Mesodermal cell (in vitro differentiated cells): ENCODE results near the gene DOCK4.

ENCODE experiments used
- H3K27ac ChIP-seq: 2 replicates; pipeline ENCODE4 v1.7.0; 2013; ENCODE audit warnings: mild to moderate bottlenecking, low read depth, low read length, moderate library complexity; ENCODE audit not compliant: severe bottlenecking
- H3K36me3 ChIP-seq: 2 replicates; pipeline ENCODE4 v1.7.1; 2013; ENCODE audit warnings: mild to moderate bottlenecking, low read length, moderate library complexity; ENCODE audit not compliant: control insufficient read depth, insufficient read depth
- H3K4me1 ChIP-seq: one replicate; pipeline ENCODE4 v1.7.1; 2013; ENCODE audit warnings: mild to moderate bottlenecking, low read length; ENCODE audit not compliant: insufficient read depth, control insufficient read depth, poor library complexity, severe bottlenecking
- H3K4me3 ChIP-seq: 2 replicates; pipeline ENCODE4 v1.7.0; 2013; ENCODE audit warnings: low read length, control low read depth, mild to moderate bottlenecking; ENCODE audit not compliant: insufficient read depth, poor library complexity, severe bottlenecking; ENCODE audit errors: extremely low read depth
- H3K9me3 ChIP-seq: 2 replicates; pipeline ENCODE4 v1.7.1; 2013; ENCODE audit warnings: mild to moderate bottlenecking, low read length, moderate library complexity; ENCODE audit not compliant: control insufficient read depth
- WGBS, 2 experiments: methylation state at CpG; one replicate each; pipeline ENCODE4 v1.1.5; 2013; ENCODE audit warnings: missing lambda C conversion rate in 2 of 2; ENCODE audit not compliant: insufficient coverage in 2 of 2; 5-methylcytosine and 5-hydroxymethylcytosine counted together

DOCK4 gene

GRCh38 chr7:112080978-112081377, 125.2 kb downstream of the DOCK4 start:
- peak overlapping the region; percentile 66 for H3K27ac ChIP-seq
- H3K36me3 ChIP-seq: no peaks in the 10 kb centered on the region
- WGBS, 2 experiments: 81 to 86% methylated on average over 7 to 8 of the region's 8 CpGs
- H3K9me3 ChIP-seq: no peaks in the 10 kb centered on the region
- H3K4me1 ChIP-seq: peaks cover 29% of the 10 kb centered on the region
- no peak overlapping the region for H3K4me3 ChIP-seq

DNA sequence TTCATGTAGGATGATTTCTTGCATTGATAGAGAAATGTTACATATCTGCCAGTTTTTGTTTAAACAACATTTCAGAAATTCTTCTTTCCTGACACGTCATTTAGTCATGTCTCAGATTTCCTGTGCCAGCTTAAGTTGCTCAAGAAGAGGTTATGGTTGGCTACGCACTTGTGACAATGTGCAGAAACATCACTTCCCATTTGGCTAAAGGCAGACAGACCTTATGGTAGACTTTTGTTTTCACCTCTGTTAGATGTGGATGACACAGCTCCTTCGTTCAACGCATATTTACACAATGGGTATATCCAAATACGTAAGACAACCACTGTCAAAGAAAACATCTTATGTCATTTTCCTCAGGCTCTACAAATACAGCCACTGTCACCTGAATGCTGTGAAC, 125.8 kb downstream of the DOCK4 start:
- Histone ChIP-seq H3K4me3 (no peak overlapping the region), H3K9me3 (no peaks in the 10 kb centered on the region), H3K36me3 (no peaks in the 10 kb centered on the region), H3K27ac (peak overlapping the region; percentile 66), H3K4me1 (peaks cover 29% of the 10 kb centered on the region)
- WGBS, 2 experiments: 91 to 100% methylated on average over 3 to 4 of the region's 5 CpGs

DNA sequence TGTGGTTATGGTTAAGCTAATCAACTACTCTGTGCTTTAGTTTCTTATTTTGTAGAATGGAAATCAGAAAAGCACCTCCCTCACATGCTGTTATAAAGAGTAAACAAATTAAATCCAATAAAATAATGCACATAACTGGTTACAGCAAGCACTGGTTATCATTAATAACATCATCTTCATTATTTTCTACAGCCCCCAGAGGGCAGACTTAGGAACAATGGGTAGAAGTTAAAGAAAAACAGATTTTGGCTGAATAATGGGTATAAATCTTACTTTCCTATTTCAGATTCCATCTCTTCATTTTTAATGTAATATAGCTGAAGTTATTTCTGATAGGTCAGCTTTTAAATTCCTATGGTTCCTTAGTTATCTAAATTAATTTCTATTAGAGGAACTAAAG, 126.5 kb downstream of the DOCK4 start:
- Histone ChIP-seq H3K36me3 (no peaks in the 10 kb centered on the region), H3K9me3 (peaks cover 8% of the 10 kb centered on the region), H3K4me1 (peaks cover 29% of the 10 kb centered on the region), H3K27ac (no peak overlapping the region), H3K4me3 (no peak overlapping the region)

GRCh38 chr7:112079122-112079521, 127.1 kb downstream of the DOCK4 start:
- no peak overlapping the region for H3K4me3 ChIP-seq
- no peaks in the 10 kb centered on the region for H3K36me3 ChIP-seq
- H3K27ac ChIP-seq: no peak overlapping the region
- H3K9me3 ChIP-seq: peaks cover 12% of the 10 kb centered on the region
- peaks cover 29% of the 10 kb centered on the region for H3K4me1 ChIP-seq
- WGBS, 2 experiments: no CpG with 5 or more reads among the region's 1 CpG

GRCh38 chr7:112076324-112076723, 129.9 kb downstream of the DOCK4 start:
- Histone ChIP-seq H3K9me3 (peaks cover 12% of the 10 kb centered on the region), H3K36me3 (no peaks in the 10 kb centered on the region), H3K4me3 (no peak overlapping the region), H3K27ac (no peak overlapping the region), H3K4me1 (peaks cover 27% of the 10 kb centered on the region)

- peaks cover 14% of the 10 kb centered on the region for H3K4me1 ChIP-seq
- H3K4me3 ChIP-seq: no peak overlapping the region
- H3K27ac ChIP-seq: no peak overlapping the region
- H3K36me3 ChIP-seq: no peaks in the 10 kb centered on the region
- H3K9me3 ChIP-seq: peaks cover 12% of the 10 kb centered on the region
These were observed 131.7 kb downstream of the DOCK4 start for GRCh38 chr7:112074464-112074863.

GRCh38 chr7:112073530-112073929, 132.7 kb downstream of the DOCK4 start:
- Histone ChIP-seq H3K4me3 (no peak overlapping the region), H3K36me3 (no peaks in the 10 kb centered on the region), H3K9me3 (peaks cover 12% of the 10 kb centered on the region), H3K27ac (no peak overlapping the region), H3K4me1 (peaks cover 9% of the 10 kb centered on the region)

- WGBS, 2 experiments: 91 to 97% methylated on average over 4 of the region's 4 CpGs
- no peak overlapping the region for H3K4me3 ChIP-seq
- peaks cover 9% of the 10 kb centered on the region for H3K4me1 ChIP-seq
- H3K36me3 ChIP-seq: no peaks in the 10 kb centered on the region
- H3K9me3 ChIP-seq: peaks cover 12% of the 10 kb centered on the region
- no peak overlapping the region for H3K27ac ChIP-seq
These were observed 133.5 kb downstream of the DOCK4 start for GRCh38 chr7:112072541-112073245.

DNA sequence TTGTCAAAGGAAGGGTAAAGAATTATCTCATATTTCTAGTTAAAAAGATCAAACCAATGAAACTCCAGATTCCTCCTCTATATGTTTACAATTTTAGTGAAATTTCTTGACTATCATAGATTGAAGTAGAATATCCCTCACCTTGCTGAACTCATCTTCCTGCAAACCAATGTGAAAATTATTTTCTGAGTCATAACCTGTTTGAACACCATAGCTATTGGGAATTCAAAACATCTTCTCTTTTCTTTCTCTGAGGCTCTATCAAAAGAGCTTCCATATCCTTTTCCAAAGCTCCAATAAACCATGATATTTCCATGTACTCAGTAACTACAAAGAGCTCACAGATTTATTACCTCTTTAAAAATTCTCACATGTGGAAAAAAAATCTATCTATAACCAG, 134.3 kb downstream of the DOCK4 start:
- peaks cover 12% of the 10 kb centered on the region for H3K9me3 ChIP-seq
- H3K4me3 ChIP-seq: no peak overlapping the region
- H3K36me3 ChIP-seq: no peaks in the 10 kb centered on the region

DNA sequence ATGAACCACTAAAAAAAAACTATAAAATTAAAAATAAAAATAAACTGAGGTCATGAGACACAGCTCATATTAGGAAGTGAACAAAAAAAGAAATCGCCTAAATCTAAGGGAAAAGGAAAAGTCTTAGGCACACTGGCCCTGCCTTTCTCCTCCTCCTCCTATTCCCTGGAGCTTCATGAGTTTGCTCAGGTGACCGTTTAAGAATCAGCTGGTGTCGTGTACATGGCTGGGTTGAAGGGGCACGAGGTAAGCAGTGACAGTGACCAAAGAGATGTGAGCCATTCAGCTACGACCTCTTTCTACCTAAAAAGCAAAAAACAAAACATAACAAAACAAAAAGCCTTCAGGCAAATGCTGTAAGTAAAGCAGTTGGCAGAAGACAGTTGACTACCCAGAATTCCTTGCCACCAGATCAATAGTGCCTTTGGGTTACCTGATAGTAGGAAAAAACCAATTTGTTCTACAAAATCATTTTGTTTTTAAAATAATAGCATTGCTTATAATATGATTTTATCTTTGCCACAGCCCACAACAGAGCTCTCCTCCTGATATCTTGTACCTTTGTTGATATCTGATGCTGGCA, 135.4 kb downstream of the DOCK4 start:
- Histone ChIP-seq H3K9me3 (peaks cover 12% of the 10 kb centered on the region), H3K4me3 (no peak overlapping the region)
- 100% methylated on average over 1 to 2 of the region's 5 CpGs for WGBS, 2 experiments

More for the DNA sequence above, 134.3 kb downstream of the DOCK4 start:
- H3K4me1 ChIP-seq: peaks cover 9% of the 10 kb centered on the region
- H3K27ac ChIP-seq: no peak overlapping the region

DNA sequence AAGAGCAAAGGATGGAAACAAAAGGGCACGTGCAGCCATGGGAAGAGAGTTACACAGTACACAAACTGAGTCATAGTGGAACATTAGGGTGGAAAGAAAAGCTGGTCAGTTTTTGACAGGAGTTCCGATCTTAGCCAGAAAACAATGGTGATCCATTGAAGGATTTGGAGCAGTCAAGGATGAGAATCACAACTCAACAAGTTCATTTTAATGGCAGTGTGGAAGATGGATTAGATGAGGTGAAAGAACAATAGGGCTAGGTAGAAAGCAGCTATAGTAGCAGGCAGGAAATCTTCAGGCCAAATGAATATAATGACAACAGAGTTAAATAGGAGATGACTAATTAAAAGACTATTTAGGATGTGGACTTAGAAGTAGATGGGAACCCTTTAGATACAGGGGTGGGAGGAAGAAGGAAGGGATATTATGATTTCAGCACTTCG, 136.3 kb downstream of the DOCK4 start:
- Histone ChIP-seq H3K27ac (no peak overlapping the region), H3K9me3 (peaks cover 6% of the 10 kb centered on the region), H3K4me1 (peaks cover 9% of the 10 kb centered on the region), H3K36me3 (no peaks in the 10 kb centered on the region), H3K4me3 (no peak overlapping the region)
- WGBS, 2 experiments: 83 to 100% methylated on average over 2 of the region's 3 CpGs

More for the DNA sequence above, 135.4 kb downstream of the DOCK4 start:
- no peaks in the 10 kb centered on the region for H3K36me3 ChIP-seq
- peaks cover 9% of the 10 kb centered on the region for H3K4me1 ChIP-seq
- no peak overlapping the region for H3K27ac ChIP-seq
